SU-DHL-6 (cell line): Measurements from ENCODE around the gene RPL23.

Source experiments
- H2AFZ ChIP-seq: fragments of 200-600 bp; sonication (generic); 2 replicates; pipeline ENCODE4 v1.6.1; 2014; ENCODE audit warnings: low read depth, mild to moderate bottlenecking, moderate library complexity, mixed read lengths, antibody characterized with exemption, low read length; ENCODE audit not compliant: severe bottlenecking
- H3F3A ChIP-seq: fragments of 200-600 bp; shearing (Covaris generic); 2 replicates; pipeline ENCODE4 v1.6.0; 2016; ENCODE audit warnings: antibody characterized with exemption, mild to moderate bottlenecking; ENCODE audit not compliant: insufficient read depth
- H3K27ac ChIP-seq: fragments of 200-600 bp; sonication (generic); 2 replicates; pipeline ENCODE4 v1.5.1; 2016; ENCODE audit warnings: low read depth, mild to moderate bottlenecking, low read length, moderate library complexity, mixed read lengths
- H3K27me3 ChIP-seq: fragments of 200-600 bp; sonication (generic), shearing (Covaris generic); 2 replicates; pipeline ENCODE4 v1.6.0; 2014; ENCODE audit warnings: mild to moderate bottlenecking, low read length
- H3K36me3 ChIP-seq: fragments of 200-600 bp; sonication (generic); 2 replicates; pipeline ENCODE4 v1.6.1; 2014; ENCODE audit warnings: mild to moderate bottlenecking, low read length, mixed read lengths
- H3K4me2 ChIP-seq: fragments of 300-600, 200-600 bp; shearing (Covaris generic), sonication (generic); 2 replicates; pipeline ENCODE4 v1.6.0; 2014; ENCODE audit warnings: low read length, low read depth, mild to moderate bottlenecking; ENCODE audit not compliant: poor library complexity, severe bottlenecking
- H3K4me3 ChIP-seq: fragments of 200-600 bp; sonication (generic); 2 replicates; pipeline ENCODE4 v1.5.1; 2014; ENCODE audit warnings: antibody characterized with exemption, low read length, mild to moderate bottlenecking, mixed read lengths; ENCODE audit not compliant: insufficient read depth, poor library complexity, severe bottlenecking
- H3K79me2 ChIP-seq: fragments of 200-600 bp; sonication (generic); 2 replicates; pipeline ENCODE4 v1.6.1; 2014; ENCODE audit warnings: mild to moderate bottlenecking, low read length, moderate library complexity; ENCODE audit not compliant: insufficient read depth
- H3K9ac ChIP-seq: fragments of 200-600 bp; sonication (generic); 2 replicates; pipeline ENCODE4 v1.7.0; 2014; ENCODE audit warnings: mild to moderate bottlenecking, low read length
- H3K9me2 ChIP-seq: fragments of 200-600 bp; sonication (generic); replicated peaks from 2 replicates; pipeline ENCODE4 v1.6.1; 2014; ENCODE audit warnings: low read length; ENCODE audit not compliant: insufficient read depth
- H3K9me3 ChIP-seq: fragments of 200-600 bp; sonication (generic); 2 replicates; pipeline ENCODE4 v1.6.1; 2014; ENCODE audit warnings: low read length, mixed read lengths; ENCODE audit not compliant: insufficient read depth
- H4K20me1 ChIP-seq: fragments of 200-600 bp; sonication (generic); 2 replicates; pipeline ENCODE4 v1.6.1; 2014; ENCODE audit warnings: low read depth, mild to moderate bottlenecking, antibody characterized with exemption, low read length, moderate library complexity, mixed read lengths
- EZH2phosphoT487 ChIP-seq: fragments of 200-600 bp; sonication (generic), shearing (Covaris generic); conservative IDR thresholded peaks from 2 replicates; pipeline ENCODE4 v1.6.1; 2018; ENCODE audit warnings: mild to moderate bottlenecking, antibody characterized with exemption, low read length, moderate library complexity, mixed read lengths
- TF ChIP-seq, protein P1 (sequence below): fragments of 200-600 bp; sonication (generic); IDR thresholded peaks from one replicate; pipeline ENCODE4 v1.5.1; 2017; ENCODE audit warnings: antibody characterized with exemption, mild to moderate bottlenecking, low read length, moderate library complexity; ENCODE audit not compliant: insufficient read depth, poor library complexity, severe bottlenecking

RPL23 gene

DNA sequence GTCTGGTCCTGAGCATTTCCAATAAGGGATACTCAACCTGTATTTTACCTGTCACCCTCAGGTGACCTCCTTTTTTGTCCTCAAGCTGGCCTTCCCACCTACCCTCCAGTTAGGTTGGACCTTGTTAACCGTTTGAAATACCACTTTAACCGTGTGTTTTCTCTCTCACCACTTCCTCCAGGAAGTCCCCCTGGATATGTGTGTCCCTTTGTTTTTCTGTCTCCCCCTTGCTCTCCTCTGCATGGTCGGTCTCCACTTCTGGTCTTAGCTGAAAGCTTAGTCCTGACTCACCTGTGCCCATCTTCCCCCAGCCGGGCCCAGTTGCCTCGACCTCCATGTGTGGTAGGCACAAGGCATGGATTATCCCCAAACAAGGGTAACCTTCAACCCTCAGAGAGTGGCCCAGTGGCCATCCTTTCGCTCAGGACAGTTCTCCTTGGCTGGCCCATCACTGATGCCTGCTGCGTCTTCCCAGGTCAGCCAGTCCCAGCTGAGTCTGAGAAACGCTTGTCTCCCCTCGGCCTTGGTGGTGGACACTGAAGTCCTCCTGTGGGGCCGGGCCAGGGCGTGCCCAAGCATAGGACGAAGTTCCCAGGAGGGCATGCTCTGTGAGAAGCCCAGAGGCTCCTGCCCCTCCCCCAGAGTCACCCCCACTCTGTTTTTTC is 36.4 kb upstream of the RPL23 start:
- TF ChIP-seq EZH2phosphoT487, result no peak
- TF ChIP-seq, protein P1, sequence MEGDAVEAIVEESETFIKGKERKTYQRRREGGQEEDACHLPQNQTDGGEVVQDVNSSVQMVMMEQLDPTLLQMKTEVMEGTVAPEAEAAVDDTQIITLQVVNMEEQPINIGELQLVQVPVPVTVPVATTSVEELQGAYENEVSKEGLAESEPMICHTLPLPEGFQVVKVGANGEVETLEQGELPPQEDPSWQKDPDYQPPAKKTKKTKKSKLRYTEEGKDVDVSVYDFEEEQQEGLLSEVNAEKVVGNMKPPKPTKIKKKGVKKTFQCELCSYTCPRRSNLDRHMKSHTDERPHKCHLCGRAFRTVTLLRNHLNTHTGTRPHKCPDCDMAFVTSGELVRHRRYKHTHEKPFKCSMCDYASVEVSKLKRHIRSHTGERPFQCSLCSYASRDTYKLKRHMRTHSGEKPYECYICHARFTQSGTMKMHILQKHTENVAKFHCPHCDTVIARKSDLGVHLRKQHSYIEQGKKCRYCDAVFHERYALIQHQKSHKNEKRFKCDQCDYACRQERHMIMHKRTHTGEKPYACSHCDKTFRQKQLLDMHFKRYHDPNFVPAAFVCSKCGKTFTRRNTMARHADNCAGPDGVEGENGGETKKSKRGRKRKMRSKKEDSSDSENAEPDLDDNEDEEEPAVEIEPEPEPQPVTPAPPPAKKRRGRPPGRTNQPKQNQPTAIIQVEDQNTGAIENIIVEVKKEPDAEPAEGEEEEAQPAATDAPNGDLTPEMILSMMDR, result no peak
- Histone ChIP-seq H3K36me3 (no peaks in the 10 kb centered on the region), H3K79me2 (peaks cover 27% of the 10 kb centered on the region; the same call in 1 of the 2 replicates), H3K9me3 (no peaks in the 10 kb centered on the region), H4K20me1 (no peaks in the 10 kb centered on the region), H3K9me2 (no peaks in the 10 kb centered on the region), H3K9ac (no peak overlapping the region), H3F3A (no peaks in the 10 kb centered on the region), H3K4me2 (no peak overlapping the region), H3K4me3 (no peak overlapping the region), H3K27ac (no peak overlapping the region), H2AFZ (no peak overlapping the region), H3K27me3 (no peaks in the 10 kb centered on the region)

DNA sequence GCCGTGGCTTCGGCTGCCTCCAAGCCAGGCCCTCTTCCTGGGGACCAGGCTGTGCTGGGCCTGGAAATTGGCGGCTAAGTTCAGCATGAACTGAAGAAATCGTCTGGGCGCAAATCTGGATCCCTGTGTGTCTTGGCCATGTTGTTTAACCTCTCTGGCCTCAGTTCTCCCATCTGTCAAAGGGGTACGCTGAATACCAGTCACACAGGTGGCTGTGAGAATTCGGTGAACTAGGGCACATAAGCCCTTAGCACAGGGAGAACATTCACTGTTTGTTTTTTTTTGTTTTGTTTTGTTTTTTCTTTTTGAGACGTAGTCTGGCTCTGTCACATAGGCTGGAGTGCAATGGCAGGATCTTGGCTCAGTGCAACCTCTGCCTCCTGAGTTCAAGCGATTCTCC is 35.3 kb upstream of the RPL23 start:
- Histone ChIP-seq H3K4me2 (no peak overlapping the region), H2AFZ (no peak overlapping the region), H3F3A (no peaks in the 10 kb centered on the region), H3K36me3 (no peaks in the 10 kb centered on the region), H3K9me3 (no peaks in the 10 kb centered on the region), H3K79me2 (peaks cover 36% of the 10 kb centered on the region), H3K9ac (no peak overlapping the region), H3K27me3 (no peaks in the 10 kb centered on the region), H3K9me2 (no peaks in the 10 kb centered on the region), H4K20me1 (no peaks in the 10 kb centered on the region), H3K4me3 (no peak overlapping the region), H3K27ac (no peak overlapping the region)
- TF ChIP-seq, protein P1, result no peak
- TF ChIP-seq EZH2phosphoT487, result no peak

DNA sequence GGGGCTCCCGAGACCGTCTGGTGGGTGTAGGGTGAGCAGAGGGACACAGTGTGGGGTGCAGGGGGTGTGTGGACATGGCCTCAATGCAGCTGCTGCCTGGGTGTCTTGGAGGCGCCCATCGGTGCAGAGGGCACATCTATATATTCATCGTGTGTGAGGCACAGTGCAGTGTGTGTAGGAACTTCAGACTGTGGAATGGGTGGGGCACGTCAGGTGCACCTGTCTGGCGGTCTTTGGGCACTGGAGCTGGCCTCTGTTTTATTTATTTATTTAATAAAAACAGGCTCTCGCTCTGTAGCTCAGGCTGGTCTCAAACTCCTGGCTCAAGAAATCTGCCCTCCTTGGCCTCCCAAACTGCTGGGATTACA is 33.1 kb upstream of the RPL23 start:
- Histone ChIP-seq H3K9me2 (no peaks in the 10 kb centered on the region), H3K27ac (no peak overlapping the region), H3K27me3 (no peaks in the 10 kb centered on the region), H2AFZ (no peak overlapping the region), H3F3A (no peaks in the 10 kb centered on the region), H4K20me1 (no peaks in the 10 kb centered on the region), H3K4me2 (no peak overlapping the region), H3K79me2 (peaks cover 54% of the 10 kb centered on the region), H3K9me3 (no peaks in the 10 kb centered on the region), H3K4me3 (no peak overlapping the region), H3K9ac (no peak overlapping the region), H3K36me3 (no peaks in the 10 kb centered on the region)
- TF ChIP-seq EZH2phosphoT487, result no peak
- TF ChIP-seq, protein P1, result no peak
